OCI-LY7 (cell line): Measurements from ENCODE around the gene GPLD1. TPM values are rescaled to one million over a fixed set of nuclear protein-coding genes. Genes with fewer than 3 reads are reported as not detected.

Source experiments
- BruUV-seq: library from RNA; stranded (reverse); fragments of 400-500 nt; replicated peaks from 2 replicates; lab custom pipeline; 2021; lab: Mats Ljungman, UMichigan
- CTCF ChIA-PET: fragments of 300-600 bp; sonication (Branson Sonifier 250); formaldehyde crosslinking; loops from one replicate; lab custom pipeline; 2022; ENCODE audit warnings: antibody characterized with exemption; ENCODE audit not compliant: unreplicated experiment; lab: Charles Lee
- POLR2A ChIA-PET: fragments of 300-600 bp; sonication (Branson Sonifier 250); formaldehyde crosslinking; loops from one replicate; lab custom pipeline; 2022; ENCODE audit warnings: antibody characterized with exemption; lab: Charles Lee
- DNase-seq: peaks from one replicate; pipeline ENCODE4 v3.0.0-alpha.2; 2015; ENCODE audit warnings: low spot score
- H2AFZ ChIP-seq: fragments of 200-600 bp; sonication (generic), shearing (Covaris generic); 2 replicates; pipeline ENCODE4 v1.6.1; 2014; ENCODE audit warnings: mild to moderate bottlenecking, antibody characterized with exemption, low read length, moderate library complexity
- H3K27ac ChIP-seq: fragments of 200-600 bp; sonication (generic); 2 replicates; pipeline ENCODE4 v1.5.1; 2014; ENCODE audit warnings: mixed run types, low read depth, mild to moderate bottlenecking, moderate library complexity, low read length, inconsistent platforms; ENCODE audit not compliant: poor library complexity, severe bottlenecking
- H3K36me3 ChIP-seq: fragments of 200-600 bp; sonication (generic); 2 replicates; pipeline ENCODE4 v1.6.1; 2014; ENCODE audit warnings: mild to moderate bottlenecking, antibody characterized with exemption, low read length, moderate library complexity, mixed read lengths; ENCODE audit not compliant: insufficient read depth
- H3K4me1 ChIP-seq: fragments of 200-600 bp; sonication (generic); 2 replicates; pipeline ENCODE4 v1.5.1; 2014; ENCODE audit warnings: mild to moderate bottlenecking, low read length; ENCODE audit not compliant: insufficient read depth, poor library complexity, severe bottlenecking
- H3K4me2 ChIP-seq: fragments of 200-600 bp; sonication (generic); 2 replicates; pipeline ENCODE4 v1.6.1; 2014; ENCODE audit warnings: mild to moderate bottlenecking, low read length
- H3K4me3 ChIP-seq: fragments of 200-600 bp; sonication (generic); 2 replicates; pipeline ENCODE4 v1.5.1; 2014; ENCODE audit warnings: mild to moderate bottlenecking, low read depth, low read length; ENCODE audit not compliant: poor library complexity, severe bottlenecking
- H3K79me2 ChIP-seq: fragments of 200-600 bp; sonication (generic); 2 replicates; pipeline ENCODE4 v1.6.1; 2016; ENCODE audit warnings: low read depth, mild to moderate bottlenecking, low read length, moderate library complexity, mixed read lengths; ENCODE audit not compliant: insufficient read depth
- H3K9me2 ChIP-seq: fragments of 200-600 bp; sonication (generic); 2 replicates; pipeline ENCODE4 v1.6.1; 2016; ENCODE audit warnings: mild to moderate bottlenecking, low read length, mixed read lengths; ENCODE audit not compliant: insufficient read depth
- H3K9me3 ChIP-seq: fragments of 200-600 bp; sonication (generic); 2 replicates; pipeline ENCODE4 v1.6.1; 2014; ENCODE audit warnings: mild to moderate bottlenecking, mixed run types, low read length, mixed read lengths
- H4K20me1 ChIP-seq: fragments of 200-600 bp; sonication (generic); 2 replicates; pipeline ENCODE4 v1.6.1; 2014; ENCODE audit warnings: mild to moderate bottlenecking, antibody characterized with exemption, low read length, moderate library complexity, mixed read lengths; ENCODE audit not compliant: insufficient read depth
- EZH2phosphoT487 ChIP-seq: fragments of 200-600 bp; sonication (generic); IDR thresholded peaks from 2 replicates; pipeline ENCODE4 v1.6.1; 2018; ENCODE audit warnings: low read depth, borderline replicate concordance, mild to moderate bottlenecking, mixed run types, antibody characterized with exemption, low read length, moderate library complexity, mixed read lengths
- intact Hi-C: fragments of 100-400 bp; cut with micrococcal nuclease; formaldehyde crosslinking; loops from one replicate; pipeline ENCODE4 v1.10.0; 2022; ENCODE audit not compliant: unreplicated experiment
- total RNA-seq, 2 experiments: library from RNA; depleted of rRNA in 1 of 2; stranded (reverse); fragments of >200 nt in 1 of 2; shearing (Covaris generic) in 1 of 2; gene quantifications; 2 replicates each; pipeline ENCODE4 v1.2.3, GENCODE V29; 2014 to 2022
- TF ChIP-seq, protein P1 (sequence below): fragments of 200-600 bp; sonication (generic); conservative IDR thresholded peaks from 2 replicates; pipeline ENCODE4 v1.5.1; 2014; ENCODE audit warnings: mild to moderate bottlenecking, antibody characterized with exemption, low read length, moderate library complexity, mixed read lengths

The GPLD1 gene
- total RNA-seq, 2 experiments from 2014 or later = 55.6 to 60.7 TPM

DNA sequence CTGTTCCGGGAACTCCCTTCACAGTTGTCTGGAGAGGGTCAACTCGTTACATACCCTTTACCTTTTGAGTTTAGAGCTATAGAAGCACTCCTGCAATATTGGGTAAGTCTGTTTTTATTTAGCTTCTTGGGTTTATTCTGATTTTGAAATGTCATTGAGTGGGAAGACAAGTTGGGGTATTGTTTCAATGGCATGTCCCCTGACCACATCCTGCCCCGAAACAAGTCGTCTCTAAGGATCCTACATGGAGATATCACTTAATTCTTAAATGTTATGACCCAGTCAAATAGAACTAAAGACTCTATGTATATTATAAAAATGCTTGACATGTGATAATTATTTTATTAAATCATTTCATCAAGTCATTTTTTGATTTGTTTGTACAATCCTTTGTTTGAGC, 77.1 kb downstream of the GPLD1 start:
- no TSS peak for BruUV-seq
- H3K9me3 ChIP-seq = no peaks in the 10 kb centered on the region
- H3K27ac ChIP-seq = no peak overlapping the region
- no peaks in the 10 kb centered on the region for H3K36me3 ChIP-seq
- CTCF ChIA-PET = no interaction called here
- no peaks in the 10 kb centered on the region for H3K4me1 ChIP-seq
- intact Hi-C loops = no loop called here
- no peak for DNase-seq
- no peak overlapping the region for H2AFZ ChIP-seq
- H3K4me2 ChIP-seq = no peak overlapping the region
- no peak overlapping the region for H3K4me3 ChIP-seq
- POLR2A ChIA-PET = interaction anchor here (0.7 to 1.1 kb wide), 3 partner anchors 9 to 131 kb away, joined by 3 to 6 read pairs (median 5); no protein-coding TSS in a partner anchor
- H3K9me2 ChIP-seq = no peaks in the 10 kb centered on the region
- no peaks in the 10 kb centered on the region for H3K79me2 ChIP-seq
- TF ChIP-seq, protein P1, sequence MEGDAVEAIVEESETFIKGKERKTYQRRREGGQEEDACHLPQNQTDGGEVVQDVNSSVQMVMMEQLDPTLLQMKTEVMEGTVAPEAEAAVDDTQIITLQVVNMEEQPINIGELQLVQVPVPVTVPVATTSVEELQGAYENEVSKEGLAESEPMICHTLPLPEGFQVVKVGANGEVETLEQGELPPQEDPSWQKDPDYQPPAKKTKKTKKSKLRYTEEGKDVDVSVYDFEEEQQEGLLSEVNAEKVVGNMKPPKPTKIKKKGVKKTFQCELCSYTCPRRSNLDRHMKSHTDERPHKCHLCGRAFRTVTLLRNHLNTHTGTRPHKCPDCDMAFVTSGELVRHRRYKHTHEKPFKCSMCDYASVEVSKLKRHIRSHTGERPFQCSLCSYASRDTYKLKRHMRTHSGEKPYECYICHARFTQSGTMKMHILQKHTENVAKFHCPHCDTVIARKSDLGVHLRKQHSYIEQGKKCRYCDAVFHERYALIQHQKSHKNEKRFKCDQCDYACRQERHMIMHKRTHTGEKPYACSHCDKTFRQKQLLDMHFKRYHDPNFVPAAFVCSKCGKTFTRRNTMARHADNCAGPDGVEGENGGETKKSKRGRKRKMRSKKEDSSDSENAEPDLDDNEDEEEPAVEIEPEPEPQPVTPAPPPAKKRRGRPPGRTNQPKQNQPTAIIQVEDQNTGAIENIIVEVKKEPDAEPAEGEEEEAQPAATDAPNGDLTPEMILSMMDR = no peak
- no peak for TF ChIP-seq EZH2phosphoT487
- H4K20me1 ChIP-seq = no peaks in the 10 kb centered on the region

DNA sequence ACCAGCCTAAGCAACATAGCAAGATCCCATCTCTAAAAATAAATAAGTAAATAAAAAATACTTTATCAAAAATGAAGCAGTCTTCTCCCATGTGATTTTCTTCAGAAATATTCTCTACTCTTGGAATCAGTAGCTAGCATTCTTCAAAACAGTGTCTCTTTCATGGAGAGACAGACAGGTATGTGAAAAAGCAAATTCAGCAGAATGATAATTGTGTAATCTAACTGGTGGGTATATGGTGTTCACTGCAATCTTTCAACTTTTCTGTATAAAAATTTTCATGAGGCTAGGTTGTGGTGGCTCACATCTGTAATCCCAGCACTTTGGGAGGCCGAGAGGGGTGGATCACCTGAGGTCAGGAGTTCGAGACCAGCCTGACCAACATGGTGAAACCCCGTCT, 78.8 kb downstream of the GPLD1 start:
- H3K36me3 ChIP-seq = no peaks in the 10 kb centered on the region
- CTCF ChIA-PET = no interaction called here

More for the DNA sequence above, 78.8 kb downstream of the GPLD1 start:
- no peak overlapping the region for H3K4me3 ChIP-seq
- POLR2A ChIA-PET = no interaction called here
- intact Hi-C loops = no loop called here
- H3K9me3 ChIP-seq = no peaks in the 10 kb centered on the region
- no peak overlapping the region for H2AFZ ChIP-seq
- BruUV-seq = no TSS peak
- TF ChIP-seq, protein P1 = no peak
- no peak for TF ChIP-seq EZH2phosphoT487
- H4K20me1 ChIP-seq = no peaks in the 10 kb centered on the region
- H3K4me2 ChIP-seq = no peak overlapping the region
- DNase-seq = no peak
- H3K79me2 ChIP-seq = no peaks in the 10 kb centered on the region
- H3K4me1 ChIP-seq = no peaks in the 10 kb centered on the region
- no peak overlapping the region for H3K27ac ChIP-seq
- no peaks in the 10 kb centered on the region for H3K9me2 ChIP-seq
